H1 (cell line): ENCODE data around the gene NRXN3. TPM values are rescaled to one million over a fixed set of nuclear protein-coding genes. Genes with fewer than 3 reads are reported as not detected.

Source experiments
- CTCF ChIA-PET: fragments of 300-600 bp; sonication (Branson Sonifier 250); formaldehyde crosslinking; loops from one replicate; lab custom pipeline; 2021; ENCODE audit not compliant: partially characterized antibody; lab: Charles Lee
- POLR2A ChIA-PET: fragments of 300-600 bp; sonication (Branson Sonifier 250); formaldehyde crosslinking; loops from one replicate; lab custom pipeline; 2021; ENCODE audit warnings: inconsistent platforms; ENCODE audit not compliant: partially characterized antibody; lab: Charles Lee
- DNase-seq, 2 experiments: peaks; one replicate each; pipeline versions ENCODE4 v3.0.0 to v3.0.0-alpha.2; 2010 to 2022; ENCODE audit warnings: low spot score in 2 of 2, low read depth in 1 of 2, mixed read lengths in 1 of 2
- FAIRE-seq: peaks from 2 replicates; lab custom pipeline; 2011; peaks lifted over from hg19 to GRCh38; lab: Jason Lieb, UNC
- H2AFZ ChIP-seq: 2 replicates; pipeline ENCODE4 v1.8.1; 2012; ENCODE audit warnings: low read length, inconsistent platforms
- H2AK5ac ChIP-seq: 2 replicates; pipeline ENCODE4 v1.6.1; 2013; ENCODE audit warnings: low read depth, low read length
- H2BK120ac ChIP-seq: replicated peaks from 2 replicates; pipeline ENCODE3; 2013; ENCODE audit warnings: low read depth, low read length, inconsistent platforms
- H2BK12ac ChIP-seq: 2 replicates; pipeline ENCODE4 v1.6.1; 2013; ENCODE audit warnings: low read depth, low read length
- H2BK15ac ChIP-seq: 2 replicates; pipeline ENCODE4 v1.6.1; 2013; ENCODE audit warnings: low read length
- H2BK20ac ChIP-seq: 2 replicates; pipeline ENCODE4 v1.6.1; 2013; ENCODE audit warnings: low read length
- H2BK5ac ChIP-seq: 2 replicates; pipeline ENCODE4 v1.6.1; 2013; ENCODE audit warnings: low read depth, low read length
- H3K14ac ChIP-seq: 2 replicates; pipeline ENCODE4 v1.6.1; 2013; ENCODE audit warnings: inconsistent platforms; ENCODE audit not compliant: insufficient read length
- H3K18ac ChIP-seq: 2 replicates; pipeline ENCODE4 v1.6.1; 2013; ENCODE audit warnings: low read length; ENCODE audit errors: extremely low read depth
- H3K23ac ChIP-seq: 2 replicates; pipeline ENCODE4 v1.6.1; 2013; ENCODE audit warnings: inconsistent platforms; ENCODE audit not compliant: insufficient read length
- H3K23me2 ChIP-seq: 2 replicates; pipeline ENCODE4 v1.6.1; 2013; ENCODE audit warnings: low read depth, low read length
- H3K27ac ChIP-seq: 2 replicates; pipeline ENCODE4 v1.6.1; 2011; ENCODE audit warnings: low read depth, low read length, inconsistent platforms
- H3K27me3 ChIP-seq, 4 experiments: replicated peaks in 1 of 4; 1 replicate in 1 of 4; 2 replicates in 3 of 4; pipeline versions ENCODE4 v1.6.1 to v1.8.1; 2011 to 2013; ENCODE audit warnings: low read length in 3 of 4, mild to moderate bottlenecking in 3 of 4, inconsistent platforms in 2 of 4, mixed read lengths in 2 of 4, moderate library complexity in 1 of 4; ENCODE audit not compliant: control insufficient read depth in 3 of 4, insufficient read depth in 3 of 4; ENCODE audit errors: extremely low read depth in 1 of 4
- H3K36me3 ChIP-seq, 4 experiments: 2 replicates each; pipeline versions ENCODE4 v1.6.1 to v1.8.1; 2011 to 2013; ENCODE audit warnings: mild to moderate bottlenecking in 4 of 4, low read length in 3 of 4, moderate library complexity in 2 of 4, control low read depth in 1 of 4, inconsistent platforms in 1 of 4; ENCODE audit not compliant: insufficient read depth in 4 of 4, control insufficient read depth in 2 of 4
- H3K4ac ChIP-seq: replicated peaks from 2 replicates; pipeline ENCODE3; 2013; ENCODE audit warnings: low read length, low read depth, mixed read lengths, inconsistent platforms; ENCODE audit not compliant: insufficient read length
- H3K4me1 ChIP-seq, 4 experiments: replicated peaks in 1 of 4; 1 replicate in 1 of 4; 2 replicates in 3 of 4; pipeline versions ENCODE4 v1.6.1 to v1.8.1; 2011 to 2013; ENCODE audit warnings: low read length in 3 of 4, inconsistent platforms in 2 of 4, mixed read lengths in 1 of 4; ENCODE audit not compliant: insufficient read depth in 4 of 4, control insufficient read depth in 3 of 4
- H3K4me2 ChIP-seq, 2 experiments: 2 replicates each; pipeline versions ENCODE4 v1.6.1 to v1.8.1; 2011 to 2013; ENCODE audit warnings: low read depth in 2 of 2, low read length in 2 of 2, control low read depth in 1 of 2, inconsistent platforms in 1 of 2, mild to moderate bottlenecking in 1 of 2; ENCODE audit not compliant: insufficient read depth in 1 of 2
- H3K4me3 ChIP-seq, 4 experiments: fragments of 200-600, 300-600 bp in 1 of 4; sonication (generic), shearing (Covaris generic), sonication (Bioruptor Twin) in 1 of 4; 2 replicates each; pipeline versions ENCODE4 v1.5.1 to v1.8.1; 2011 to 2016; ENCODE audit warnings: low read length in 4 of 4, low read depth in 3 of 4, control low read depth in 2 of 4, inconsistent platforms in 2 of 4, mild to moderate bottlenecking in 2 of 4, mixed read lengths in 1 of 4, moderate library complexity in 1 of 4; ENCODE audit not compliant: insufficient read depth in 2 of 4; ENCODE audit errors: extremely low read depth in 1 of 4
- H3K56ac ChIP-seq: replicated peaks from 2 replicates; pipeline ENCODE3; 2013; ENCODE audit warnings: low read depth, mild to moderate bottlenecking, mixed read lengths, low read length, inconsistent platforms; ENCODE audit not compliant: insufficient read length
- H3K79me1 ChIP-seq: 2 replicates; pipeline ENCODE4 v1.6.1; 2013; ENCODE audit warnings: low read depth, low read length, control low read depth
- H3K79me2 ChIP-seq, 2 experiments: 2 replicates each; pipeline versions ENCODE4 v1.6.1 to v1.8.1; 2012 to 2013; ENCODE audit warnings: low read length in 2 of 2, mild to moderate bottlenecking in 2 of 2, inconsistent platforms in 1 of 2; ENCODE audit not compliant: insufficient read depth in 2 of 2, control insufficient read depth in 1 of 2
- H3K9ac ChIP-seq, 4 experiments: replicated peaks in 1 of 4; 1 replicate in 1 of 4; 2 replicates in 3 of 4; pipeline versions ENCODE4 v1.6.1 to v1.8.1; 2011 to 2013; ENCODE audit warnings: low read depth in 3 of 4, low read length in 3 of 4, control low read depth in 2 of 4, mild to moderate bottlenecking in 2 of 4, moderate library complexity in 2 of 4, inconsistent platforms in 1 of 4; ENCODE audit errors: extremely low read depth in 1 of 4
- H3K9me3 ChIP-seq, 2 experiments: 2 replicates each; pipeline versions ENCODE4 v1.6.1 to v1.8.1; 2012 to 2013; ENCODE audit warnings: mild to moderate bottlenecking in 2 of 2, moderate library complexity in 2 of 2, control low read depth in 1 of 2, inconsistent platforms in 1 of 2, low read depth in 1 of 2, low read length in 1 of 2, mixed read lengths in 1 of 2; ENCODE audit not compliant: insufficient read depth in 2 of 2
- H4K20me1 ChIP-seq, 2 experiments: replicated peaks in 1 of 2; 2 replicates each; pipeline versions ENCODE3 to v1.8.1; 2011 to 2013; ENCODE audit warnings: inconsistent platforms in 2 of 2, low read length in 2 of 2, mild to moderate bottlenecking in 1 of 2; ENCODE audit not compliant: insufficient read depth in 2 of 2, control insufficient read depth in 1 of 2
- H4K5ac ChIP-seq: 2 replicates; pipeline ENCODE4 v1.6.1; 2013; ENCODE audit warnings: low read length, low read depth, mixed read lengths, inconsistent platforms; ENCODE audit not compliant: insufficient read length
- H4K8ac ChIP-seq: 2 replicates; pipeline ENCODE4 v1.8.0; 2013; ENCODE audit warnings: mild to moderate bottlenecking, moderate library complexity, low read length, inconsistent platforms; ENCODE audit not compliant: insufficient read depth; ENCODE audit errors: extremely low read depth
- H4K91ac ChIP-seq: replicated peaks from 2 replicates; pipeline ENCODE3; 2013; ENCODE audit warnings: low read length, mixed read lengths, inconsistent platforms; ENCODE audit not compliant: insufficient read length
- CBX5 ChIP-seq: fragments of 300-800, 300-1000 bp; sonication (generic); IDR thresholded peaks from 2 replicates; pipeline ENCODE4 v1.7.1; 2016; ENCODE audit warnings: antibody characterized with exemption, low read length, low read depth
- FOSL1 ChIP-seq: IDR thresholded peaks from 2 replicates; pipeline ENCODE4 v1.6.1; 2011; ENCODE audit warnings: mild to moderate bottlenecking, low read depth, low read length, moderate library complexity; ENCODE audit not compliant: insufficient read depth
- KDM5A ChIP-seq: fragments of 200-600 bp; IDR thresholded peaks from 2 replicates; pipeline ENCODE4 v1.7.1; 2012; ENCODE audit warnings: mild to moderate bottlenecking, low read length, inconsistent platforms, mixed read lengths
- NANOG ChIP-seq: IDR thresholded peaks from 2 replicates; pipeline ENCODE4 v1.6.1; 2011; ENCODE audit warnings: low read length, low read depth, mild to moderate bottlenecking, inconsistent platforms; ENCODE audit not compliant: insufficient read depth, poor library complexity, severe bottlenecking
- RFX5 ChIP-seq: IDR thresholded peaks from 2 replicates; pipeline ENCODE4 v1.6.1; 2011; ENCODE audit warnings: low read depth, low read length, improper control_type of control experiment, borderline replicate concordance
- RNF2 ChIP-seq: fragments of 200-900, 300-1000 bp; sonication (generic); IDR thresholded peaks from 2 replicates; pipeline ENCODE4 v1.7.1; 2016; ENCODE audit warnings: borderline replicate concordance, low read depth, mild to moderate bottlenecking, antibody characterized with exemption, low read length; ENCODE audit not compliant: poor library complexity, severe bottlenecking; ENCODE audit errors: missing control alignments
- RXRA ChIP-seq: IDR thresholded peaks from 2 replicates; pipeline ENCODE4 v1.6.1; 2011; ENCODE audit warnings: low read depth, mild to moderate bottlenecking, low read length, moderate library complexity; ENCODE audit not compliant: insufficient read depth
- SIRT6 ChIP-seq: IDR thresholded peaks from one replicate; pipeline ENCODE4 v1.7.1; 2012; ENCODE audit warnings: low read length, inconsistent platforms
- TAF1 ChIP-seq: IDR thresholded peaks from 2 replicates; pipeline ENCODE4 v1.6.1; 2011; ENCODE audit warnings: mild to moderate bottlenecking, low read depth, low read length
- TCF12 ChIP-seq: IDR thresholded peaks from 2 replicates; pipeline ENCODE4 v1.6.1; 2011; ENCODE audit warnings: low read depth, mild to moderate bottlenecking, low read length
- WGBS, 2 experiments: shearing (Covaris generic) in 1 of 2; methylation state at CpG; one replicate each; pipeline versions ENCODE4 v1.1.6 to v1.1.7; 2013 to 2015; ENCODE audit warnings: low lambda C conversion rate in 2 of 2, mixed read lengths in 2 of 2, inconsistent platforms in 1 of 2, low coverage in 1 of 2, missing lambda C conversion rate in 1 of 2; ENCODE audit not compliant: insufficient replicate concordance in 2 of 2, insufficient coverage in 1 of 2, insufficient read length in 1 of 2; ENCODE audit errors: extremely low coverage in 1 of 2, missing lambda C conversion rate in 1 of 2; 5-methylcytosine and 5-hydroxymethylcytosine counted together
- polyA plus RNA-seq, 7 experiments: library from polyadenylated mRNA; depleted of rRNA in 3 of 7; stranded (reverse) in 5 of 7; unstranded in 2 of 7; fragments of >200 nt in 5 of 7; fragments of 200-250 nt in 2 of 7; gene quantifications; 1 replicate in 5 of 7; 2 replicates in 1 of 7; 4 replicates in 1 of 7; pipeline versions ENCODE4 v1.2.1 to v1.2.3, GENCODE V29; 2011 to 2013; ENCODE audit warnings: missing spikeins in 2 of 7, mixed read lengths in 2 of 7
- total RNA-seq: library from RNA; stranded (reverse); fragmentation: NEBNext Ultra II Directional; extraction: Animal tissue kit (Norgen Biotek cat#: 25700); gene quantifications from 2 replicates; pipeline ENCODE4 v1.2.1, GENCODE V29; 2021
- TF ChIP-seq, protein P1 (sequence below): IDR thresholded peaks from 2 replicates; pipeline ENCODE4 v1.6.1; 2012; ENCODE audit warnings: inconsistent platforms
- TF ChIP-seq, protein P2 (sequence below): IDR thresholded peaks from 2 replicates; pipeline ENCODE4 v1.6.1; 2012; ENCODE audit warnings: low read length, inconsistent platforms

Gene NRXN3
- total and polyA plus RNA-seq, 2 of the 8 experiments (the other 6 are each of a cell fraction or from before 2014, with no cell fraction given) = 2.6 to 4.1 TPM

DNA sequence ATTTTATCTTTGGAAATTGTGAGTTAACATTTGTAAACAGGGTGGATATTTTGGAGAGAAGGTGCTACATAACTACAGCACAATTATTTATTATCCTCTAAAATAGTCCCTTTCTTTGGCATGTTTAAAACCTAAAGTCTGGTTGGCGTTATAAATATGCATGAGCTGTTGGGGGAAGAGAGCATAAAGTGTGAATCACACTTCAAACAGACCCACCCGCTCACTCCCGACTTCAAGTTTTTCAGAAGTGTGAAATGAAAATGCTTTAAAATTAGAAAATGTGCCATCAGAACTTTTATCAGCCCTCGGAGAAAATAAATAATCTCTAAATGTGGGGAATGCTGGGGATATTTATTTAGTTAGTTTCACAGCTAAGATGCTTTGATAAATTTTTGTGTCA, 1006.9 kb downstream of the NRXN3 start:
- Histone ChIP-seq H3K14ac (no peak overlapping the region), H3K4ac (no peak overlapping the region), H3K18ac (no peak overlapping the region), H3K9me3 (no peaks in the 10 kb centered on the region), H4K8ac (no peak overlapping the region), H3K4me3 (no peak overlapping the region), H2BK20ac (no peak overlapping the region), H3K79me2 (no peaks in the 10 kb centered on the region), H3K56ac (no peak overlapping the region), H2AFZ (no peak overlapping the region), H3K36me3 (no peaks in the 10 kb centered on the region), H3K79me1 (no peaks in the 10 kb centered on the region), H4K20me1 (no peaks in the 10 kb centered on the region), H3K23ac (no peak overlapping the region), H4K91ac (no peak overlapping the region), H2AK5ac (no peak overlapping the region), H3K27ac (no peak overlapping the region), H3K4me1 (no peaks in the 10 kb centered on the region), H4K5ac (no peak overlapping the region), H2BK12ac (no peak overlapping the region), H3K4me2 (no peak overlapping the region), H2BK120ac (no peak overlapping the region), H2BK5ac (no peak overlapping the region), H3K27me3 (peaks cover 0 to 1% (median 0%) of the 10 kb centered on the region in 4 experiments; a peak in 1 of 7 replicates), H2BK15ac (no peak overlapping the region), H3K9ac (no peak overlapping the region), H3K23me2 (no peaks in the 10 kb centered on the region; the same call in 1 of the 2 replicates)
- CTCF ChIA-PET = no interaction called here
- POLR2A ChIA-PET = no interaction called here
- WGBS, 2 experiments = 89% methylated on average over 4 of the region's 4 CpGs; no CpG with 5 or more reads in 1 of the 2 experiments
- FAIRE-seq (no peak), DNase-seq (no peak)
- TF ChIP-seq TAF1 = no peak
- no peak for TF ChIP-seq CBX5
- no peak for TF ChIP-seq KDM5A
- no peak for TF ChIP-seq RFX5
- TF ChIP-seq TCF12 = no peak
- TF ChIP-seq, protein P1, sequence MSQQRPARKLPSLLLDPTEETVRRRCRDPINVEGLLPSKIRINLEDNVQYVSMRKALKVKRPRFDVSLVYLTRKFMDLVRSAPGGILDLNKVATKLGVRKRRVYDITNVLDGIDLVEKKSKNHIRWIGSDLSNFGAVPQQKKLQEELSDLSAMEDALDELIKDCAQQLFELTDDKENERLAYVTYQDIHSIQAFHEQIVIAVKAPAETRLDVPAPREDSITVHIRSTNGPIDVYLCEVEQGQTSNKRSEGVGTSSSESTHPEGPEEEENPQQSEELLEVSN = no peak
- TF ChIP-seq RNF2 = no peak
- no peak for TF ChIP-seq NANOG
- no peak for TF ChIP-seq SIRT6
- TF ChIP-seq, protein P2, sequence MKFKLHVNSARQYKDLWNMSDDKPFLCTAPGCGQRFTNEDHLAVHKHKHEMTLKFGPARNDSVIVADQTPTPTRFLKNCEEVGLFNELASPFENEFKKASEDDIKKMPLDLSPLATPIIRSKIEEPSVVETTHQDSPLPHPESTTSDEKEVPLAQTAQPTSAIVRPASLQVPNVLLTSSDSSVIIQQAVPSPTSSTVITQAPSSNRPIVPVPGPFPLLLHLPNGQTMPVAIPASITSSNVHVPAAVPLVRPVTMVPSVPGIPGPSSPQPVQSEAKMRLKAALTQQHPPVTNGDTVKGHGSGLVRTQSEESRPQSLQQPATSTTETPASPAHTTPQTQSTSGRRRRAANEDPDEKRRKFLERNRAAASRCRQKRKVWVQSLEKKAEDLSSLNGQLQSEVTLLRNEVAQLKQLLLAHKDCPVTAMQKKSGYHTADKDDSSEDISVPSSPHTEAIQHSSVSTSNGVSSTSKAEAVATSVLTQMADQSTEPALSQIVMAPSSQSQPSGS = no peak
- no peak for TF ChIP-seq RXRA
- no peak for TF ChIP-seq FOSL1
